ENCODE results near the gene FAAP100.

GRCh38 chr17:81591971-81592370 is 39.8 kb upstream of the FAAP100 start:
- TF ChIP-seq FOXK2 (IDR thresholded peaks at IDR 0.05) (no peak), NFRKB (IDR thresholded peaks at IDR 0.05) (no peak), HDGF (IDR thresholded peaks at IDR 0.05; ENCODE audit: borderline replicate concordance) (no peak), SUZ12 (IDR thresholded peaks at IDR 0.05) (no peak), CTBP1 (IDR thresholded peaks at IDR 0.05; ENCODE audit: borderline replicate concordance) (no peak), SP1 (IDR thresholded peaks at IDR 0.05) (no peak), ZNF384 (IDR thresholded peaks at IDR 0.05) (no peak), FOXA1 (IDR thresholded peaks at IDR 0.05) (no peak), LEF1 (IDR thresholded peaks at IDR 0.05; ENCODE audit: borderline replicate concordance) (no peak)

All from HEK293T (cell line).